GM21515 (cell line): ENCODE measurements around the gene MLKL.
A peak's percentile ranks its signal among the peaks of the same experiment; 100 is the strongest.

Experiments
- ATAC-seq: cut with Tn5 transposase; IDR thresholded peaks from one replicate; pipeline ENCODE4 v1.9.1; 2021; ENCODE audit not compliant: unreplicated experiment

The MLKL gene

DNA sequence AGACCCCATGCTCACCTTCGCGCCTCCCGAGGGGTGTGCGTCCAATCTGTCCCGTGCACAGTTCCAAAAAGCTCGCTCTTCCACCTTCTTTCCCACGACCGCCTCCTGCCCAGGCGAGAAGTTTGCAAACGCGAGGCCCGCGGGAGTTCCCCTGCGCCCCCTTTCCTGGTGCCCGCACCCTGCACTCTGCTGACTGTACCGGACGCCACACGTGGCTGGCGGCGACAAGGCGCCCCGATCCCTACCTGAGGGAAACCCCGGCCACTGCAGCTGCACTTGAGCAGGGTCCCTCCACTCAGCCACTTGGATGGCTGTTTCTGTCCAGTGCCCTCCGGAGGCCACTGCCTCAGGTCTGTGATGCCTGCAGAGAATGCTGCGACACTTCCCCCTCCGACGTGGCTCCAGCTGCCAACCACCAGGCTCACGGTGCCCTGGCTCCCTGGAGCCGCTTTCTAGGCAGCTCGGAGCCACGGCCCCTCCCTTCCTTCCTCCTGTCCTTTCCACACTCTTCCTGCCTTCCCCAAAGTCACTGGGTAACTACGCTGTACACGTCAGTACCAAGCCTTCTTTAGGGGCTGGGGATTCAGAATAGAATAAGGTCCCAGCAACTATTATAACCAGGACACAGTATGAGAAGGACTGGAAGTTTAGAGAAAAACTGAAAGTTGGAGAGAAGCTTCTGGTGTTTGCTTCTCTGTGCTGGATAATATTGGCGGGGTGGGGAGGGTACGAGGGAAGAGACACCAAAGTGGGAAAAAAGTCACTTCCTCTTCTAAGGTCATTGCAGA is at the start of gene MLKL:
TSS of gene MLKL (minus strand) at position 425 of the 788 bp plus-strand sequence. CDS start 5,105 bp downstream, outside the sequence.
- ATAC-seq = peak; percentile 39

DNA sequence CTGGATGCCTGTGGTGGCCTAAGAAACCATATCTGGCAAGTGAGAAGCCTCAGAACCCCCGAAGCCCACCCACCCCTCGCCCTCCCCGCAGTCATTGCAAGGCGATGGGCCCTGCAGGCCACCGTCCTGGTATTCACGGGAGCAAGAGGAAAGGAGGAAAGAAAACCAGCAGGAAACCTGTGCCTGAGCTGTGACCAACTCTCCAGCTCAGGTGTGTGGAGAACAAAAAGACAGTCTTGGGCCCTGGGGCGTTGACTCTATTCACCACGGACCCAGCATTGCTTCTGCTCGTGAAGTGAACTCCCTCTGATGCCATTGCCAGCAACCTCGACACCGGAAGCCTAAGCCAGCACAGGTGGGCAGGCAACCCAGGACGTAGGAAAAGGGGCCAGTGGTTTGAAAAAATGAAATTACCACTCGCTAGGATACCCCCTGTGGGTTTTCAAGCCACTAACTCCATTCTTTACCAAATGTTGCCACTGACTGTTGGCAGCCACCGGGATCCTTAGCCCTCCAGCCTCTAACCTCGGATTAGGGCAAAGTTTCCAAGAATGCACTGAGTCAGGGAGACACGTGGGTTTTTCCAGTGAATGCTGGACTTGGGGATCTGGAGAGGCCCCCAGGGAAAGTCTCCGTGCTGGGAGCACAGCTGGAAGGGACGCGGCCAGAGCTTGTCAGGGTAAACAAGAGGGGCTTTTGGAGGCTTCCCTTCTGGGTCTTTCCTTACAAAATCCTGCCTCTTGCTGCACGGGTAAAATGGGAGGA is 48.8 kb upstream of the MLKL start:
- ATAC-seq = no peak

DNA sequence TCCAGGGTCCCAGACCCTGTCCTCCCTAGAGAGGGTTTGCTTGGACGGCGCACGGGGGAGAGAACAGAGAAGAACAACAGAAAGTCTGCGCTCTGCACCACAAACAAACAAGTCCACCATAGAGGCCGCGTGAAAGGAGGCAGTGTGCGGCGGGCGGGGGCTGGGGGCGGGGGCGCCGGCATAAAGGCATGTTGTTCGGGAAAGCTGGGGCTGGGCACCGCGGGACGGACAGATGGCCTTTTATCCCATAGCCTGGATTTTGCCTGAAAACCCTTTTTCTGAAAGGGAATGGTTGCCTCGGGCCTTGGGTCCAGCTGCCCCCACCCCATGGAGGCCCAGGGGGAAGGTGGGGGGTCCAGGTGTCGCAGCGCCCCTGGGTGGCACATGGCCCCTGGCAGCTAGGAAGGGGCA is 48.0 kb upstream of the MLKL start:
- ATAC-seq = no peak

DNA sequence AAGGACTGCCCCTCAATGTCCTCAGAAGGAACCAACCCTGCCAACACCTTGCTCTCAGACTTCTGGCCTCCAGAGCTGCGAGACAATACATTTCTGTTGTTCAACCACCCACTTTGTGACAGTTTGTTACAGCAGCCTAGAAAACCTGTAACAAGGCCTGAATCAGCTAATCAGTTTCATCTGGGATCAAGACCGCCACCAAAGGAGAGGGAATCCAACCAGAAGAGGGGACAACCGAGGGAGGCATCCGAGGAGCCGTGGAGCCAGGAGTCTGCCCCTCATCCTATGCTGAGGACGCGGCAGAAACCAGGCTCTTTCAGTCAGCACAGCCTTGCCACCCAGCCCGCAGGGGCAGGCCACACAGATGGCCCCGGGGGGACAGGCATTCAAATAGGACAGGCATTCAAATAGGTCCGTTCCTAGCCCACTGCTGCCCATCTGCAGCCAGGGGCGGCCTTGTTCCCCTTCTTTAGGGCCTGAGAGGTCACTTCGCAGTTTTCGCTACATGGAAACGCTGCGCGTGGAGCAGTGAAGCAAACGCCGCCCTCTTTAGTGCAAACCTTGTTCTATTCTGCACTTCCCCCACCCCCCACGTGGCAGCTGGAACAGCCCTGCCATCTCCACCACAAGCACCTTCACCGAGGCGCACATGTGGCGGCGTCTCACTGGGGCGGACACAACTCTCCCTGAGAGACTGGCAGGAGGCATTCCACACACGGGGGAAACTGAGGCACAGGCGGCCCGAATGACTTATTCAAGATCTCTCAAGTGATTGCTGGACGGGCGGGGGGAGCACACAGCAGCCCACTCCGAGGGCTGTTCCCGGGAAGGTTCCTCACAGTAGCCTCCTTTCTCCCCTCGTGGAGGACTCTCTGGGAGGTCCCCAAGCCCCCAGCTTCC is 47.3 kb upstream of the MLKL start:
- ATAC-seq = no peak

DNA sequence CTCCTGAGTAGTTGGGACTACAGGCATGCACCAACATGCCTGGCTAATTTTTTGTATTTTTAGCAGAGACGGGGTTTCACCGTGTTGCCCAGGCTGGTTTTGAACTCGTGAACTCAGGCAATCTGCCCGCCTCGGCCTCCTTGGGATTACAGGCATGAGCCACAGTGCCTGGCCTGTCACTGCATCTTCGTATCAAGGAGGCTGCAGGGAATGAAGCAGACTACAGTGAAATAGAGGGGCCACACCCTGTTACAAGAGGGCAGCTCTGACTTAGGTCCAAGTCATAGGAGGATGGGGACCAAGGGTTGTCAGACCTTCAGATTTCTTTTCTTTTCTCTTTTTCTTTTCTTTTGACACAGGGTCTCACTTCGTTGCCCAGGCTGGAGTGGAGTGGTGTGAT is 45.3 kb upstream of the MLKL start:
- no peak for ATAC-seq

DNA sequence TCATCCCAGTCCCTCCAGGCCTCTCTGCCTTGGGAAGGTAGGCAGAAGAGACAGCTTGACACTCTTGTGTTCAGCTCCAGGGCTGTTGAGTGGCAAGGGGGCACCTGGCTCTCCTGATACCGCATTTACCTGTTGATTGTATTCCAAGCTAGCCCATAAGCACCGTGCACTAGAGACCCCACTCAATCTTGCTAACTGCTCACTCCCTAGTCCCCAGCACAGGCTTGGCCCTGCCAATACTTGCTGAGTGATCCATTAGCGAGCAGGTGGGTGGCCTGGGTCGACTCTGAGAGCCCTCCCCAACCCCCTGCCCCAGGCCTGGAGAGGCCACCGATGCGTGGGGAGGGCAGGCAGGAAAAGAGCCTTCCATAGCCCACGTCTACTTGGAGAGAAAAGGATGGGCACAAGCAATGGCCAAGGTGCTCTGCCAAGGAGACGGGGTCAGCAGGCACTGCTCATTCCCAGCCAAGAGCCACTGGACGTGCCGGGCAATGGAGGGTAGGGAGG is 44.5 kb upstream of the MLKL start:
- ATAC-seq = no peak

DNA sequence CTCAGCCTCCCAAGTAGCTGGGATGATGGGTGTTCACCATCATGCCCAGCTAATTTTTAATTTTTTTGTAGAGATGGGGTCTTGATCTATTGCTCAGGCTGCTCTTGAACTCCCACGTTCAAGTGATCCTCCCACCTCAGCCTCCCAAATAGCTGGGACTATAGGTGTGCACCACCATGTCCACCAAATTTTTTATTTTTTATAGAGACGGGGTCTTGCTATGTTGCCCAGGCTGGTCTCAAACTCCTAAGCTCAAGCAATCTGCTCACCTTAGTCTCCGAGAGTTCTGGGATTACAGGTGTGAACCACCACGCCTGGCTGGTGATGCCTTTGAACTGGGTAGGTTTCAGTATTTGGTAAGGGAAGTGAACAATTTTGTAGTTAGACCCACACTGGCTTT is 43.9 kb upstream of the MLKL start:
- no peak for ATAC-seq

DNA sequence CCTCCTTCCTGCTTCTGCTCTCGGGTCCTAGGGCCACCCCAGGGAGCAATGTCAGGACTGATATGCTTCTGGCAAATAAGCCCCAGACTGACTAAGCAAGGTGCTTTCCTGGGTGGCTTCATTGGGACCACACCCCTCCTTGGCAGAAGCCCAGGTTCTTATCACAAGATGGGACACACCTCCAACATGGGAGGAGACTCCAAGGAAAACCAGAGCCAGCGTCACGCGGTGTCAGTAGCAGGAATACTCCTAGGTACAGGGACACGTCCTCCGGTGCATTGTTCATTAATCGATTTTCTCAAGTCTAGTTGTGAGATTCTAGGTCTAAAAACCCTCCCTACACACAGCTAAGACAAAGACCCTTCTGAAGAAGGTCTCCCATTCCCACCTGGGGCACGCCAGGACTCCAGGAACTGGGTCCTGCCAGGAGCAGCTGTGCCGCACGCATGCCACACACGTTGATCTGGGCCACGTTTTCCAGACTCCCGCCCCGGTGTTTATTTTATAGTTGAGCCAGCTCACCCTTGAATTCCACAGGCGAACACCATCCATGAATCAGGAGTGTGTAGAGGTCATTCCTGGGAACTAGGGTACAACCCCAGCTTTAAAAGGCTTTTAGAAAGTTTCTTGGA is 43.1 kb upstream of the MLKL start:
- ATAC-seq = no peak

DNA sequence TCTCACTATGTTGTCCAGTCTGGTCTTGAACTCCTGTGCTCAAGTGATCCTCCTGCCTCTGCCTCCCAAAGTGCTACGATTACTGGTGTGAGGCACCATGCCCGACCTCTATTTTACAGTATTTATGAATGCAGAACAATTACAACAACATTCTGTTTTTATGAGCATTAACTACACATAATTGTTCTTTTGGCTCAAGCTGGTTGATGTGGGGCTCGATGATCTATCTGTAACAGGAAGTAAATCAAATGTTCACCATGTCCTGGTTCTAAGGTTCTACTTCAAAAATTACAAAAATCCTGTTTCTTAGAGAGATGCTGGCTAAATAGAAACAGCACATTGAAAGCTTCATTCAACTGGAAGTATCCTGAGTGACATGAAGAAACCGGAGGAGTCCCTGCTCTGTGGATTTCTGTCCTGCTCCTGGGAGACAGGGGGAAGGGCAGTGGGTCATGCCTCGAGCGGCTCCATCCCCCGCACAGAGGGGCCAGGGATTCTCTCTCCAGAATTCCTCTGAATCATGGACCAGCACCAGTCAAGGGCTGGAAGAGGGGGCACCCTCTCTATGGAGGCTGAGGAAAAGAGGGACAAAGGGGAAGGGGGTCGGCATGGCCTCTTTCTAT is 42.5 kb upstream of the MLKL start:
- no peak for ATAC-seq

DNA sequence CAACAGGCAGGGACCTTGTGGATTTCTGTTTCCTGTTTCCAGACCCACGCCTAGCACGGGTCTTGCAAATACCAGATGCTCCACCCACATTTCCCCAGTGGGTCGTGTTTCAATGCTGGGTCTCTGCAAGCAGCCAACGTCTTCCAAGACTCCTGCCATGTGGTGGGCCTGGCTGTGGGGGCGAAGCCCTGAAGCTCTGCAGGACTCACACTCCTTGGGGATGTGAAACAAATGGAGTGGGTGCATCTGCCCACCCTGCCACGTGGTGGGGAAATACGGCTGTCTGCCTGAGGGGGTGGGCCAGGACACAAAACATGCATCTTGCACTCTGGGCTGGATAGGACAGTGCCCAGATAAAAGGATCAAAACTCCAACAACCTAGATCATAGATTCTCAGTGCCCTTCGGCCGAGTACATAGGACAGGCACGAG is 41.4 kb upstream of the MLKL start:
- no peak for ATAC-seq

DNA sequence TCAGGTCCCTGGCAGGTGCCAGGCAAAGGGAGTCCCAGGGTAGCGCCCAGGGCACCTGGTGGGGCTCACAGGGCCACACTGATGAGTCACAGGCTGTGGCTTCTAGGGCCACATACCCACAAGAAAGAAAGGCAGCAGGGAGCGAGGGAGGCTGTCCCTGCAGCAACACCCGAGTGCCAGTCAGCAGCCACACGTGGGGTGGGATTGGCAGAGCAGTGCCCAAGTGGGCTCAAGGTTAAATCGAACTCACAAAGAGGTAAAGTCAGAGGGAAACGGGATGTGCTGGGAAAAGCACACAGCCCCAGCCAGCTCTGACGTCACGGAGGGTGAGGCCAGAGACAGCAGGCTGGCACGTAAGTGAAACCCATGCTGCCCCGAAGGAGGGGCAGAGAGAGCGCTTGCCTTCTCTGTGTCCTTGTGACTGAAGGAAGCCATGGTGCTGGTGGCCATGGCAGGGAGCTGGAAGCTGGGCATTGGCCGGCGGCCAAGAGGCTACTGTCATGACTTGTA is 40.2 kb upstream of the MLKL start:
- no peak for ATAC-seq

DNA sequence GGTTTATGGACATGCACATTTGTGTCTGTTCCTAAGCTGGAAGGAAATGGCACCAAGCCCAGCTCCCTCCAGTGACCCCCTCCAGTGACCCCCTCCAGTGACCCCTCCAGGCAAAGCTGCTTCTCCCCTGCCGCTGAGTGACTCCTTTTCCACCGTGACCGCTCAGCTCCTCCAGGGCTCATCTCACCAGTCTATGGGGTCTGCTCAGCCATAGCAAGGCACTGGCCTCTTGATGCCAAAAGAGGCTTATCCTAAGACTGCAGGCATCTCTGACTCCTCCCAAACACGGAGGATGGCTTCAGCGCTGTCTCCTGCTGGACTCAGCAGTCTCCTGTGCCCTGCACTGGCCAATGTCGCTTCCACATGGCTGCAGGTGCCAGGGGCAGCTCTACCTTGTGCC is 38.6 kb upstream of the MLKL start:
- ATAC-seq = no peak

DNA sequence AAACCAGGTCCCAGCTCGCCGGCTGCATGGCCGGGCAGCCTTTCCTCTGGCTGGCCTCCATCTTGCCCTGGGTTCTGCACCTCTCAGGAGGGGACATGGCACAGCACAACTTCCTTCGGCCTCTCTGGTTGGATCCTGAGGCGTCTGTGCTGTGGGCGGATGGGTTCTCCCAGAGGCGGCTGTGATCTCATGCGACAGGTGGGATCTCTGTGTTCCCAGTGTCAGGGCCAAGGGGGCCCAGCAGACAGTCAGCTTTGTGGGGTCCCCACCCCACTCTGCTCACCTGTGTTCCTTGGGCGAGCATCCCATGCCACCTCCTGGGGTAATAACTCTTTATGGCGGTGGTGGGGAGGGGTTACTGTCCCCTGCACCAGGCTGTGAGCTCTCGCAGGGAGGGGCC is 38.2 kb upstream of the MLKL start:
- no peak for ATAC-seq

DNA sequence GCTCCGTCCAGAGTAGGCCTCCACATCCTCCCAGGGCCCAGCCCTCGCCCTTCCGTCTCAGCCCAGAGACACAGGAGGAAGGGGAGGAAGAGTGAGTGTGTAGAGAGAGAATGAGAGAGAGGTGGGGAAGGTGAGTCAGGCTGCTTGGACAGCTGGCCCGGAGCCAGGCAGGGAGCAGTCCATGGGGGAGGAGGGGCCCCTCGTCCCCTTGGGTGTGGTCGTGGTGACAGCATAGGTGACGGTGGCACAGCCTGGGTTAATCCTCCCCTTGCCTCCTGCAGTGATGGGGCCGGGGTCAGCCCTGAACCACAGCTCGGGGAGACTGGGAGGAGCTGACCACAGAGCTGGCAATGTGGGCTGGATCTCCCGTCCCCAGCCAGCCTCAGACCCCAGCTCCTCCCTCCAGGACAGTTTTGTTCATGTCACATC is 37.5 kb upstream of the MLKL start:
- ATAC-seq = no peak

DNA sequence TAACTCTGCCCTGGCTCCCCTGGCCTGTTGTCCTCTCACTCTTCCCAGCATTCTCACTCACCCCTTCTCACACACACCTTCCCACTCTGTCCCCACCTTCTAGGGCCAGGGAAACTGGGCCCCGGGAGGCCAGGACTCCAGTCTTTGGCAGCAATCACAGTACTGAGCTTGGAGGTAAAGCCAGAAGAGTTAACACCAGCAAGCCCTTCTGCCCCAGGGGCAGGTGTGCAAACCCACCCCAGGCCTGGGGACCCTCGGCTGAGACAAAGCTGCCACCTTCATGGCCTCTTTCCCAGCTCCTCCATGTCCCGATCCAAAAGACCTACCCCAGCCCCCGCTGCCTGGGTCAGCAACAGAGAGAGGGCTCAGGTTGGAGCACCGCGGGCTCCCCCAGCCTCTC is 36.9 kb upstream of the MLKL start:
- ATAC-seq = no peak

DNA sequence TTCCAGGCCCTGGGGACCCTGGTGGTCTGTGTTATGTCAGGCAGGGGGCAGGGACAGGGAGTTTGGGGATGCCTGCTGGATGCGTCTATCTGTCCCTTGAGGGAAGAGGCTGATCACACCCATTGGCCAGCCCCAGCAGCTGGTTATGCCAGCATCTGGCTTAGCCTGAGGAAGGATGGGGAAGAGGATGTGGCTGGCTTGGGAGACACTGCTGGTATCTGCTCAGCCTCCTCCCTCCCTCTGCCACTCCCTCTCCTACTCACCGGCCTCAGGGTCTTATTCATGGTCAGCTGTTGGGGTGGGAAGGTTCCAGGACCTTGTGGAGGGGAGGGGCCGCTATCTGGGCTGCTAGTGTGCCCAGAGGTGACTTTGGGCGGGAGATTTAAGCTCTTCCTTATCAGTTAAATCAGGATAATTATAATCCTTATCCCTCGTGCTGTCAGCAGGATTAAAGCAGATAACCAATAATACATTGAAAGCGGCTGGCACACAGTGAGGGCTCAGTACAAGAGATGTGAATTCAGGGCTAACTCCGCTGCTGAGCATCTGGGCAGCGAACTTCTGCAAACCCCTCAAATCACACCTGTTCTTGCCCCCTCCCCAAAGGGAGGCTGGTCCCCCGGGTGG is 36.0 kb upstream of the MLKL start:
- no peak for ATAC-seq

DNA sequence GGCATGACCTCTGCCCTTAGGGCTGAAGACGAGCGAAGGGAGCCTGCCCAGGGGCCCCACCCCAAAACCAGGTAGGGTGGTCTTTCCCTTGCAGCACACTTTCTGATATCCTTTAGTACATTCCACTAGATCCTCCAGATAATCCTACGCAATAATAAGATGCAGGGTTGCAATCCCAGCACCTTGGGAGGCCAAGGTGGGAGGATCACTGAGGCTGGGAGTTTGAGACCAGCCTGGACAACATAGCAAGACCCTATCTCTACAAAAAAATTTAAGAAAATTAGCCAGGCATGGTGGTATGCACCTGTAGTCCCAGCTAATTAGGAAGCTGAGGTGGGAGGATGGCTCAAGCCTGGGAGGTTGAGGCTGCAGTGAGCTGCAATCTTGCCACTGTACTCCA is 34.9 kb upstream of the MLKL start:
- ATAC-seq = no peak

DNA sequence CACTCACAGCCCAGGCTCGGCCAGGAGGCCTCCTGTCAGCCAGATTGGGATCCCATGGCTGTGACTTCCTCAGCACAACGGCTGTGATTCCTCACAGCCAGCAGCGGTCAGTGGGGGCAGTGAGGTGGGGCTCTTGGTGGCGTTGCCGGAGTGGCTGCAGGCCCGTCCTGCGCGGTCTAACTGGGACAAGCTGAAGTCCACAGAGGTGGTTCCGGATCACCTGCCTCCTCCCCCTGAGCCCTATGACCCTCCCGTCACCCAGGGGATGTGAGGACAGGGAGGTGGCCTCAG is 34.4 kb upstream of the MLKL start:
- no peak for ATAC-seq

DNA sequence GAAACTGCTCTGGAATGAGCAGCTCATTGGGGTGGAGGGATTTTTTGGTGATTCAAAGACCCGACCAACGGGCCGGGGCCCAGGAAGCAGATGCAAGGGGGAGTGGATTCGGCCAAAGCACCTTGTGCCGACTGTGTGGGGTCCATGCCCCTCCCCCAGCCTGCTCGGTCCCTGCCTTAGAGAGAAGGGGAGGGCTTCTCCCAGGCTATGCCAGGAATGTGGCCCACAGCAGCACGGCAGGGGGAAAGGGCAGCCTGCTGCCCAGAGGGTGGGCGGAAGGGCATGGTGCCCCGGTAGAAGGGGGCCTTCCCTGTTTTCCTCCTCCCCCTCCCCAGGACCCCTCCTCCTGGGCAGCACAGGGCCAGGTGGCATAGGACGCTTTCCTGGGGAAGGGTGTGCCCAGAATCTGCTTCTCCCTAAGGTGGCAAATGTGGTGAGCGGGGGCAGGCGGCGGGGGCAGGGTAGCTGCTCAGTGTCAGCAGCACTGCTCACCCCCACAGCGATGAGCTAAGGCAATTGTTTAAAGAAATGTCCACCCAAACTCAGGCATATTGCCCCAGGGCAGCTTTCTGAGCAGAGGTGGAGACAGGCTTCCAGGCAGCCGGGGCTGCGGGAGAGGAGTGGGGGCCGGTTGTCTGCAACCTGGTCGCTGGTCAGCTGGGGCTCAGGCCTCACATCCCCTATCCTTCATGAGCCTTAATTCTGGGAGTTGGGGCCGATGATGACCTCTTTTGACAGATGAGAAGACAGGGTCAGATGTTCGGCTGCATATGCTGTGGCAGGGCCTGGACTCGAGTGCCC is 33.9 kb upstream of the MLKL start:
- ATAC-seq = no peak
